Measurements from ENCODE around the gene KIF23. TPM values are rescaled to one million over a fixed set of nuclear protein-coding genes. Genes with fewer than 3 reads are reported as not detected.

KIF23 gene
- total RNA-seq, 2 donors from 2014 or later = 1.6 to 4.3 TPM

Other genes starting within 250 kb of the KIF23 start
- not detected for gene PAQR5, start 115.4 kb upstream of the KIF23 start, total RNA-seq
- 1,000 to 10,000 TPM; 2,488 to 2,685 TPM for gene RPLP1, start 38.5 kb downstream of the KIF23 start, total RNA-seq

Measured in T-helper 17 cell (primary cell).